Osteoblast (primary cell): ENCODE data around the gene DNASE1L3. TPM values are rescaled to one million over a fixed set of nuclear protein-coding genes. Genes with fewer than 3 reads are reported as not detected.

ENCODE experiments used
- DNase-seq: peaks from one replicate; pipeline ENCODE4 v3.0.0; 2011; ENCODE audit warnings: low spot score, mixed read lengths; ENCODE audit not compliant: insufficient read length; ENCODE audit errors: missing footprints
- H2AFZ ChIP-seq: 2 replicates; pipeline ENCODE4 v1.6.0; 2011; ENCODE audit warnings: mild to moderate bottlenecking, low read length
- H3K27ac ChIP-seq: 2 replicates; pipeline ENCODE4 v1.5.1; 2011; ENCODE audit warnings: mild to moderate bottlenecking, low read depth, low read length, moderate library complexity
- H3K27me3 ChIP-seq: 2 replicates; pipeline ENCODE4 v1.6.0; 2012; ENCODE audit warnings: mild to moderate bottlenecking, control low read depth, inconsistent platforms, low read length, moderate library complexity; ENCODE audit not compliant: insufficient read depth
- H3K36me3 ChIP-seq: 2 replicates; pipeline ENCODE4 v1.5.1; 2011; ENCODE audit warnings: mild to moderate bottlenecking, low read length, control low read depth, moderate library complexity; ENCODE audit not compliant: insufficient read depth
- H3K4me1 ChIP-seq: 2 replicates; pipeline ENCODE4 v1.5.1; 2011; ENCODE audit warnings: mild to moderate bottlenecking, low read length, control low read depth, moderate library complexity; ENCODE audit not compliant: insufficient read depth
- H3K4me2 ChIP-seq: 2 replicates; pipeline ENCODE4 v1.6.0; 2011; ENCODE audit warnings: mild to moderate bottlenecking, low read length; ENCODE audit not compliant: insufficient read depth
- H3K4me3 ChIP-seq: fragments of 200-600 bp; sonication (generic); 3 replicates; pipeline ENCODE4 v1.5.1; 2012; ENCODE audit warnings: mild to moderate bottlenecking, low read length, inconsistent platforms; ENCODE audit not compliant: insufficient read depth
- H3K79me2 ChIP-seq: 2 replicates; pipeline ENCODE4 v1.6.0; 2012; ENCODE audit warnings: mild to moderate bottlenecking, low read length, control low read depth, inconsistent platforms; ENCODE audit not compliant: insufficient read depth
- H3K9me3 ChIP-seq: 2 replicates; pipeline ENCODE4 v1.5.1; 2011; ENCODE audit warnings: low read depth, low read length, control low read depth
- H4K20me1 ChIP-seq: 2 replicates; pipeline ENCODE4 v1.6.0; 2012; ENCODE audit warnings: mild to moderate bottlenecking, low read length, control low read depth; ENCODE audit not compliant: insufficient read depth
- CTCF ChIP-seq: IDR thresholded peaks from 2 replicates; pipeline ENCODE4 v1.5.1; 2011; ENCODE audit warnings: mild to moderate bottlenecking, low read depth, low read length, moderate library complexity; ENCODE audit errors: extremely low read depth
- total RNA-seq: library from RNA; depleted of rRNA; stranded (reverse); fragments of >200 nt; gene quantifications from 2 replicates; pipeline ENCODE4 v1.2.3, GENCODE V29; 2012

DNASE1L3 gene
- total RNA-seq, 1 donor = not detected

GRCh38 chr3:58163234-58163633 is 47.5 kb downstream of the DNASE1L3 start:
- H3K4me3 ChIP-seq = no peak overlapping the region
- H3K4me1 ChIP-seq = peaks cover 47% of the 10 kb centered on the region
- H3K4me2 ChIP-seq = no peak overlapping the region
- peaks cover 14% of the 10 kb centered on the region for H4K20me1 ChIP-seq
- TF ChIP-seq CTCF = no peak
- H3K36me3 ChIP-seq = peaks cover 79% of the 10 kb centered on the region
- no peak overlapping the region for H2AFZ ChIP-seq
- no peaks in the 10 kb centered on the region for H3K9me3 ChIP-seq
- H3K79me2 ChIP-seq = no peaks in the 10 kb centered on the region
- H3K27ac ChIP-seq = no peak overlapping the region
- no peaks in the 10 kb centered on the region for H3K27me3 ChIP-seq
- DNase-seq = no peak

GRCh38 chr3:58161435-58162398 is 49.1 kb downstream of the DNASE1L3 start:
- peak overlapping the region; percentile 9 for H3K4me2 ChIP-seq
- H3K36me3 ChIP-seq = peaks cover 87% of the 10 kb centered on the region
- H3K9me3 ChIP-seq = no peaks in the 10 kb centered on the region
- peaks cover 3% of the 10 kb centered on the region for H4K20me1 ChIP-seq
- peak overlapping the region; percentile 60 for H3K27ac ChIP-seq
- no peaks in the 10 kb centered on the region for H3K79me2 ChIP-seq
- peak; percentile 98 for DNase-seq
- H2AFZ ChIP-seq = no peak overlapping the region
- H3K4me3 ChIP-seq = no peak overlapping the region
- H3K27me3 ChIP-seq = no peaks in the 10 kb centered on the region
- H3K4me1 ChIP-seq = peaks cover 34% of the 10 kb centered on the region
- TF ChIP-seq CTCF = no peak

GRCh38 chr3:58160399-58160798 is 50.4 kb downstream of the DNASE1L3 start:
- TF ChIP-seq CTCF = no peak
- Histone ChIP-seq H3K4me3 (no peak overlapping the region), H3K79me2 (no peaks in the 10 kb centered on the region), H3K9me3 (no peaks in the 10 kb centered on the region), H4K20me1 (peaks cover 3% of the 10 kb centered on the region), H3K27ac (no peak overlapping the region), H3K4me2 (no peak overlapping the region), H2AFZ (no peak overlapping the region), H3K27me3 (no peaks in the 10 kb centered on the region), H3K36me3 (peaks cover 93% of the 10 kb centered on the region), H3K4me1 (peaks cover 31% of the 10 kb centered on the region)
- no peak for DNase-seq

GRCh38 chr3:58158442-58159153 is 52.2 kb downstream of the DNASE1L3 start:
- H3K9me3 ChIP-seq = no peaks in the 10 kb centered on the region
- peaks cover 95% of the 10 kb centered on the region for H3K36me3 ChIP-seq
- no peak for TF ChIP-seq CTCF
- H3K79me2 ChIP-seq = no peaks in the 10 kb centered on the region
- H3K27me3 ChIP-seq = no peaks in the 10 kb centered on the region
- H3K27ac ChIP-seq = no peak overlapping the region
- no peaks in the 10 kb centered on the region for H4K20me1 ChIP-seq
- H3K4me1 ChIP-seq = peaks cover 16% of the 10 kb centered on the region
- no peak for DNase-seq
- no peak overlapping the region for H2AFZ ChIP-seq
- no peak overlapping the region for H3K4me2 ChIP-seq
- H3K4me3 ChIP-seq = no peak overlapping the region
